ENCODE measurements around the gene IRF2BP1.

DNA sequence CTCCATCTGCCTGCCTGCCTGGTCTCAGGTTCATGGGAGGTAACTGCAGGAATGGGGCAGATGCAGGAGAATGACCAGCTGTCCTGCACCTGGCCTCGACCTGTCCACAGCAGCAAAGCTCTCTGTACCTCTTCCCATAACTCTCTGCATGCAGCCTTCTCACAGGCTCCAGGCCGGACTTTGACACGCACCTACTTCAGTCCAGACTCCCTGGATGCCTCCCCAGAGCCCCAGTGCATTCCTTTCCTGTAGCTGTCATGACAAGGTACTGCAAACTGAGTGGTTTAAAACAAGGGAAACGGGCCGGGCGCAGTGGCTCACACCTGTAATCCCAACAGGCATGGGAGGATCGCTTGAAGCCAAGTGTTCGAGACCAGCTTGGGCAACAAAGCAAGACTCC, 25.4 kb upstream of the IRF2BP1 start:
- TF ChIP-seq, protein P1, sequence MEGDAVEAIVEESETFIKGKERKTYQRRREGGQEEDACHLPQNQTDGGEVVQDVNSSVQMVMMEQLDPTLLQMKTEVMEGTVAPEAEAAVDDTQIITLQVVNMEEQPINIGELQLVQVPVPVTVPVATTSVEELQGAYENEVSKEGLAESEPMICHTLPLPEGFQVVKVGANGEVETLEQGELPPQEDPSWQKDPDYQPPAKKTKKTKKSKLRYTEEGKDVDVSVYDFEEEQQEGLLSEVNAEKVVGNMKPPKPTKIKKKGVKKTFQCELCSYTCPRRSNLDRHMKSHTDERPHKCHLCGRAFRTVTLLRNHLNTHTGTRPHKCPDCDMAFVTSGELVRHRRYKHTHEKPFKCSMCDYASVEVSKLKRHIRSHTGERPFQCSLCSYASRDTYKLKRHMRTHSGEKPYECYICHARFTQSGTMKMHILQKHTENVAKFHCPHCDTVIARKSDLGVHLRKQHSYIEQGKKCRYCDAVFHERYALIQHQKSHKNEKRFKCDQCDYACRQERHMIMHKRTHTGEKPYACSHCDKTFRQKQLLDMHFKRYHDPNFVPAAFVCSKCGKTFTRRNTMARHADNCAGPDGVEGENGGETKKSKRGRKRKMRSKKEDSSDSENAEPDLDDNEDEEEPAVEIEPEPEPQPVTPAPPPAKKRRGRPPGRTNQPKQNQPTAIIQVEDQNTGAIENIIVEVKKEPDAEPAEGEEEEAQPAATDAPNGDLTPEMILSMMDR (IDR thresholded peaks at IDR 0.05): no peak
- TF ChIP-seq POLR2A (IDR thresholded peaks at IDR 0.05) (no peak), POLR2AphosphoS5 (IDR thresholded peaks at IDR 0.05) (no peak)
